ENCODE results near the gene GALR1.

Gene GALR1

GRCh38 chr18:77267969-77268368, 18.3 kb downstream of the GALR1 start:
- H3K4me3 ChIP-seq (ENCODE audit: low read depth, low read length) = no peak overlapping the region
- H3K9me3 ChIP-seq (ENCODE audit: control insufficient read depth, insufficient read depth, low read depth, low read length) = no peaks in the 10 kb centered on the region
- POLR2A ChIA-PET = no interaction called here
- H3K36me3 ChIP-seq (ENCODE audit: control insufficient read depth in 2 of 2, insufficient read depth in 1 of 2, low read length in 2 of 2) = no peaks in the 10 kb centered on the region
- CTCF ChIA-PET = no interaction called here
- TF ChIP-seq GLIS2 (tag by site-specific recombination; IDR thresholded peaks at IDR 0.05) (no peak), SP3 (tag by site-specific recombination; IDR thresholded peaks at IDR 0.05) (no peak), ZNF169 (tag by site-specific recombination; IDR thresholded peaks at IDR 0.05) (no peak), ZSCAN18 (tag by site-specific recombination; IDR thresholded peaks at IDR 0.05) (no peak), ZNF843 (tag by site-specific recombination; IDR thresholded peaks at IDR 0.05) (no peak), ZNF518A (tag by site-specific recombination; conservative IDR thresholded peaks at IDR 0.05; ENCODE audit: low read depth) (no peak), FEZF1 (tag by site-specific recombination; IDR thresholded peaks at IDR 0.05) (no peak), PRDM10 (tag by site-specific recombination; IDR thresholded peaks at IDR 0.05) (no peak), ZNF692 (tag by site-specific recombination; IDR thresholded peaks at IDR 0.05) (no peak), KLF16 (tag by site-specific recombination; IDR thresholded peaks at IDR 0.05) (no peak), ZNF658 (tag by site-specific recombination; IDR thresholded peaks at IDR 0.05) (no peak)
- no peak overlapping the region for H3K27ac ChIP-seq (ENCODE audit: extremely low read depth, low read depth, low read length)
- H3K4me1 ChIP-seq (ENCODE audit: control insufficient read depth, insufficient read depth, low read length) = peaks cover 6% of the 10 kb centered on the region

GRCh38 chr18:77268456-77268855, 18.8 kb downstream of the GALR1 start:
- ChIA-PET CTCF (no interaction called here), POLR2A (no interaction called here)
- H3K36me3 ChIP-seq (ENCODE audit: control insufficient read depth in 2 of 2, insufficient read depth in 1 of 2, low read length in 2 of 2) = no peaks in the 10 kb centered on the region
- no peak for TF ChIP-seq ZNF792 (tag by site-specific recombination; IDR thresholded peaks at IDR 0.05)
- TF ChIP-seq ZNF274 (IDR thresholded peaks at IDR 0.05; ENCODE audit: low read length) = no peak
- no peak for TF ChIP-seq ZNF274 (tag by site-specific recombination; IDR thresholded peaks at IDR 0.05; ENCODE audit: borderline replicate concordance)
- no peak for TF ChIP-seq PRDM1 (tag by site-specific recombination; IDR thresholded peaks at IDR 0.05)
- TF ChIP-seq ZNF404 (tag by site-specific recombination; IDR thresholded peaks at IDR 0.05) = no peak
- no peak overlapping the region for H3K27ac ChIP-seq (ENCODE audit: extremely low read depth, low read depth, low read length)
- no peaks in the 10 kb centered on the region for H3K9me3 ChIP-seq (ENCODE audit: control insufficient read depth, insufficient read depth, low read depth, low read length)
- no peak overlapping the region for H3K4me3 ChIP-seq (ENCODE audit: low read depth, low read length)
- peaks cover 2% of the 10 kb centered on the region; the same call in 1 of the 2 replicates for H3K4me1 ChIP-seq (ENCODE audit: control insufficient read depth, insufficient read depth, low read length)
